ENCODE data around the gene NPAS3. TPM values are rescaled to one million over a fixed set of nuclear protein-coding genes. Genes with fewer than 3 reads are reported as not detected.

Gene NPAS3
- total RNA-seq, 1 donor from 2014 or later, result 2.4 TPM

GRCh38 chr14:33369972-33370371 lies 431.3 kb downstream of the NPAS3 start:
- Mint-ChIP-seq H3K4me1 (ENCODE audit: low read depth, unreplicated experiment) (no peaks in the 10 kb centered on the region), H3K27ac (ENCODE audit: unreplicated experiment) (no peak overlapping the region), H3K36me3 (ENCODE audit: unreplicated experiment) (no peaks in the 10 kb centered on the region), H3K4me3 (ENCODE audit: unreplicated experiment) (no peak overlapping the region), H3K27me3 (ENCODE audit: unreplicated experiment) (no peaks in the 10 kb centered on the region), H3K9me3 (ENCODE audit: unreplicated experiment) (no peaks in the 10 kb centered on the region)
- TF ChIP-seq CTCF (IDR thresholded peaks at IDR 0.05; ENCODE audit: partially characterized antibody, unreplicated experiment), result no peak
- DNase-seq, result no peak

DNA sequence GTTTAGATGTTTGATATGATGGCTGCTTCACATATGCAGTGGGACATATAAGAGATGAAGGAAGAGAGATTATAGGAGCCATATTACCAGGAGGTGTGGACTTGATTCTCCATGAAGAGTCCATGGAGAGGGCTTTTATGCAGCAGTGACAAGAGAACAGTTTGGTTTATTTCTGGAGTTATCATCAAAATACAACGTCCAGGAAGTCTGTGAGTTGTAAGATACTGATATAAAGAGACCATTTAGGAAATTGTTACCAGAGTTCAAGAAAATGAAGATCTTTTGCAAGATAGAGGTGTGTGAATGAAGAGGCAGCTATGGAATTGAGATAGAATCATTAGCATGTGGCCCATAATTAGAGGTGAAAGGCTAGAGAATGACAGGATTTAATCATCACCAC lies 431.7 kb downstream of the NPAS3 start:
- H3K4me3 Mint-ChIP-seq (ENCODE audit: unreplicated experiment), result no peak overlapping the region
- DNase-seq, result no peak

DNA sequence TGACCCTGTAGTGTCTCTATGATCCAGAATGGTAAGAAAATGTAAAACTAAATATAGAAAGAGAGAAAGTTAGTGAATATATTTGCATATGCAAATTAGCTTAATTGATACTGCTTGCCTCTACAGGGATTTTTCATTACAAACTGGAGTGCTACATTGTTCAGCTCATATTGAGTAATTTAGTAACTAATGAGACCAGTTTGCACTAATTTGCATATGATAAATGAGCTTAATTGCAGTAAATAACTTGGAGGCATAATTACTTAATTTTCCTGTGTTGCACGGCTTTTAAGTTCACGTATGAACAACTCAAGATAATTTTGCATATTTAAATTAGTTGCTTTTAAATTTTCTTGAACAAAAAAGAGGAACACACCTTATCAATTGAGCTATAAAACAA lies 436.5 kb downstream of the NPAS3 start:
- no peaks in the 10 kb centered on the region for H3K9me3 Mint-ChIP-seq (ENCODE audit: unreplicated experiment)
- H3K27me3 Mint-ChIP-seq (ENCODE audit: unreplicated experiment), result no peaks in the 10 kb centered on the region
- no peak for DNase-seq
- no peak overlapping the region for H3K27ac Mint-ChIP-seq (ENCODE audit: unreplicated experiment)
- H3K36me3 Mint-ChIP-seq (ENCODE audit: unreplicated experiment), result no peaks in the 10 kb centered on the region
- no peaks in the 10 kb centered on the region for H3K4me1 Mint-ChIP-seq (ENCODE audit: low read depth, unreplicated experiment)
- TF ChIP-seq CTCF (IDR thresholded peaks at IDR 0.05; ENCODE audit: partially characterized antibody, unreplicated experiment), result no peak
- H3K4me3 Mint-ChIP-seq (ENCODE audit: unreplicated experiment), result no peak overlapping the region

More for the DNA sequence above, 431.7 kb downstream of the NPAS3 start:
- Mint-ChIP-seq H3K27me3 (ENCODE audit: unreplicated experiment) (no peaks in the 10 kb centered on the region), H3K9me3 (ENCODE audit: unreplicated experiment) (no peaks in the 10 kb centered on the region), H3K27ac (ENCODE audit: unreplicated experiment) (no peak overlapping the region), H3K4me1 (ENCODE audit: low read depth, unreplicated experiment) (no peaks in the 10 kb centered on the region), H3K36me3 (ENCODE audit: unreplicated experiment) (no peaks in the 10 kb centered on the region)
- no peak for TF ChIP-seq CTCF (IDR thresholded peaks at IDR 0.05; ENCODE audit: partially characterized antibody, unreplicated experiment)

GRCh38 chr14:33375786-33376185 lies 437.1 kb downstream of the NPAS3 start:
- Mint-ChIP-seq H3K9me3 (ENCODE audit: unreplicated experiment) (no peaks in the 10 kb centered on the region), H3K27me3 (ENCODE audit: unreplicated experiment) (no peaks in the 10 kb centered on the region), H3K27ac (ENCODE audit: unreplicated experiment) (no peak overlapping the region), H3K4me1 (ENCODE audit: low read depth, unreplicated experiment) (peaks cover 1% of the 10 kb centered on the region), H3K36me3 (ENCODE audit: unreplicated experiment) (no peaks in the 10 kb centered on the region), H3K4me3 (ENCODE audit: unreplicated experiment) (no peak overlapping the region)
- no peak for DNase-seq
- TF ChIP-seq CTCF (IDR thresholded peaks at IDR 0.05; ENCODE audit: partially characterized antibody, unreplicated experiment), result no peak

DNA sequence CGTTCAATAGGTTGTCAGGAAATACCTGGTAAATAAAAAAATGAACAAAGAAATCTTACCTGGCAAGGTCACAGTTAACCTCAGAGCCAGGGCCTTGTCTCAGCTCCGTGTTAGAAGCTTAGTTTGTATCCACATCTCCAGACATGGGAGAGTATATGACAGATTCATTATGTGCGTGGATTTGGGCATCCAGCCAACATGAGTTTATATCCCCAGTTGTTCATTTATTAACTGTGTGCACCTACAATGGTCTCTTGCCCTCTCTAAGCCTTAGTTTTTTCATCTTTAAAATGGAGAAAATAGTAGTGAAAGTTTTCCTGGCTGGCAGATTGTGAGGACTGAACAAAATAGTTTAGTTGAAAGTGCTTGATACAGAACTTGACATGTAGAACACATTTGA lies 437.8 kb downstream of the NPAS3 start:
- Mint-ChIP-seq H3K27ac (ENCODE audit: unreplicated experiment) (no peak overlapping the region), H3K9me3 (ENCODE audit: unreplicated experiment) (no peaks in the 10 kb centered on the region), H3K27me3 (ENCODE audit: unreplicated experiment) (no peaks in the 10 kb centered on the region), H3K4me1 (ENCODE audit: low read depth, unreplicated experiment) (peaks cover 4% of the 10 kb centered on the region), H3K4me3 (ENCODE audit: unreplicated experiment) (no peak overlapping the region), H3K36me3 (ENCODE audit: unreplicated experiment) (no peaks in the 10 kb centered on the region)
- TF ChIP-seq CTCF (IDR thresholded peaks at IDR 0.05; ENCODE audit: partially characterized antibody, unreplicated experiment), result no peak
- no peak for DNase-seq

Measured in glutamatergic neuron (in vitro differentiated cells).